ENCODE measurements around the gene OR10H5.

OR10H5 gene

GRCh38 chr19:15850385-15850784 lies 62.9 kb downstream of the OR10H5 start:
- no peak for DNase-seq
